GM19463 (cell line): ENCODE data around the gene TEX261.
A peak's percentile ranks its signal among the peaks of the same experiment; 100 is the strongest.
"Not testable (repeated sequence)": the region's sequence is repeated elsewhere in the genome, so short reads cannot be mapped to it uniquely, and the experiment has no call there.

ENCODE experiments used
- ATAC-seq: cut with Tn5 transposase; IDR thresholded peaks from one replicate; pipeline ENCODE4 v1.9.1; 2021; ENCODE audit warnings: mild to moderate bottlenecking, moderate library complexity; ENCODE audit not compliant: unreplicated experiment

The TEX261 gene

GRCh38 chr2:71000780-71001591 lies 6.3 kb upstream of the TEX261 start:
- peak; percentile 93 for ATAC-seq

- ATAC-seq: not testable (repeated sequence)
Measured at GRCh38 chr2:70999931-71000330, 5.3 kb upstream of the TEX261 start.

GRCh38 chr2:70999362-70999761 lies 4.7 kb upstream of the TEX261 start:
- no peak for ATAC-seq

GRCh38 chr2:70998885-70999284 lies 4.2 kb upstream of the TEX261 start:
- ATAC-seq: not testable (repeated sequence)

- peak; percentile 28 for ATAC-seq
Measured at GRCh38 chr2:70995426-70995729, 705 bp upstream of the TEX261 start.

- ATAC-seq: peak; percentile 19
Measured at GRCh38 chr2:70994009-70994698, 519 bp downstream of the TEX261 start.

- no peak for ATAC-seq
Measured at GRCh38 chr2:70992945-70993853, 1.5 kb downstream of the TEX261 start.

- ATAC-seq: no peak
Measured at GRCh38 chr2:70991742-70992141, 2.9 kb downstream of the TEX261 start.

GRCh38 chr2:70991142-70991541 lies 3.5 kb downstream of the TEX261 start:
- no peak for ATAC-seq

- ATAC-seq: no peak
Measured at GRCh38 chr2:70990216-70990615, 4.5 kb downstream of the TEX261 start.

- ATAC-seq: no peak
Measured at GRCh38 chr2:70988726-70989648, 5.7 kb downstream of the TEX261 start.

- no peak for ATAC-seq
Measured at GRCh38 chr2:70988151-70988550, 6.5 kb downstream of the TEX261 start.

GRCh38 chr2:70987386-70987785 lies 7.3 kb downstream of the TEX261 start:
- no peak for ATAC-seq

- ATAC-seq: no peak
Measured at GRCh38 chr2:70986499-70987189, 8.0 kb downstream of the TEX261 start.

GRCh38 chr2:70985956-70986355 lies 8.7 kb downstream of the TEX261 start:
- ATAC-seq: no peak

- no peak for ATAC-seq
Measured at GRCh38 chr2:70985283-70985688, 9.4 kb downstream of the TEX261 start.

GRCh38 chr2:70984576-70985282 lies 9.9 kb downstream of the TEX261 start:
- peak; percentile 98 for ATAC-seq

GRCh38 chr2:70984228-70984575 lies 10.5 kb downstream of the TEX261 start:
- no peak for ATAC-seq

GRCh38 chr2:70983506-70984227 lies 11.0 kb downstream of the TEX261 start:
- ATAC-seq: no peak
